Measurements from ENCODE around the gene HTT.

HTT gene

DNA sequence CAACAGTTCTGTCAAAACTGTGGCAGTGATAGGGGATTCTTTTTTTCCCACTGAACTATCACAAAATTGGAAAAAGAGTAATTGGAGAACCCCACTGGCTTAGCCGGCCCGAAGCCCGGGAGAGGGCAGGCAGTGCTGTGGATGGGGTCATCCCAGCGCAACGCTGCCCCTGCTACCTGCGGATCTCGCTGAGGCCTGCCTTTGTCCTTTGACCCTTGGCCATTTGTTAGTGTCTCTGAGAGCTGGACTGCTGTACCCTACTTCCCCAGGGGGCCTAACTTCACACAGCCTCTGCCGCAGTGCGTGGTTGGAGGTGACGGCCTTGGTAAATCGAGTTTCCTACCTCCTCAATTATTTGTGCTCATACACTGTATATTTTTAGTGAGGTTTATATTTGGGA, 131.5 kb downstream of the HTT start:
- no peak for DNase-seq

DNA sequence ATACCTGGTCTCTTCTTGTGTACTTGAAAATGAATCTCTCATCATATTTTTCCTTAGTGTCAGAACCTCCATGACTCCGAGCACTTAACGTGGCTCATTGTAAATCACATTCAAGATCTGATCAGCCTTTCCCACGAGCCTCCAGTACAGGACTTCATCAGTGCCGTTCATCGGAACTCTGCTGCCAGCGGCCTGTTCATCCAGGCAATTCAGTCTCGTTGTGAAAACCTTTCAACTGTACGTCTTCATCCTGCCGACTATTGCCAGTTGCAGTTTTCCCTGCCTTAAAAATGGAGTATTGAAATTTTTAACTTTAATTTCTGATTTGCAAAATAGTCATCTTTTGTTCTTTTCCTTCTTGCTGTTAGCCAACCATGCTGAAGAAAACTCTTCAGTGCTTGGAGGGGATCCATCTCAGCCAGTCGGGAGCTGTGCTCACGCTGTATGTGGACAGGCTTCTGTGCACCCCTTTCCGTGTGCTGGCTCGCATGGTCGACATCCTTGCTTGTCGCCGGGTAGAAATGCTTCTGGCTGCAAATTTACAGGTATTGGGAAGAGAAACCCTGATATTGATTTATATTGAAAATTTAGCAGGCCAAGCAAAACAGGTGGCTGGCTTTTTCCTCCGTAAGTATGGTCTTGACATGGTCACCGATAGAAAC, 132.1 kb downstream of the HTT start:
- DNase-seq: no peak

DNA sequence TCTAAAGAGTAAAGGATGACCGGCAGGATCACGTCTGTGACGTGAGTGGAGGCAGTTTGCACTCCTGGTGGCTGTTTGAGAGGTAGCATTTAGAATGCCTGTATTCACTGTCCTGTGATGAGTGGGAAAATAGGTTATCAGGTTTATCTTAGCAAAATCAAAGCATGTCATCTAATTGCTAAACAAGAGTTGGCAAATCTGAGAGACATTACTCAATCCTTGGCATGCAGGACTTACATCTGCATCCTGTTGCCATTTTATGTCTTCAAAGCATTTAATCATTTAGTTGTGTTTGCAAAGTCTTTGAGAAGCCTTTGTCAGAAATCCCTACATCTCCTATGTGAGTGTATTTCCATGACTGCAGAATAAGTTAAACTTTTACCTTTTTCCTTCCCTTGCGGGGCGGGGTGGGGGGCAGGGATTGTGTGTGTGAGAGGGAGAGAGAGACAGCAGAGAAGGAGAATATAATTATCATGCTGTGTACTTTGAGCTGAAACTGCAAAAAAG, 133.1 kb downstream of the HTT start:
- DNase-seq: no peak

DNA sequence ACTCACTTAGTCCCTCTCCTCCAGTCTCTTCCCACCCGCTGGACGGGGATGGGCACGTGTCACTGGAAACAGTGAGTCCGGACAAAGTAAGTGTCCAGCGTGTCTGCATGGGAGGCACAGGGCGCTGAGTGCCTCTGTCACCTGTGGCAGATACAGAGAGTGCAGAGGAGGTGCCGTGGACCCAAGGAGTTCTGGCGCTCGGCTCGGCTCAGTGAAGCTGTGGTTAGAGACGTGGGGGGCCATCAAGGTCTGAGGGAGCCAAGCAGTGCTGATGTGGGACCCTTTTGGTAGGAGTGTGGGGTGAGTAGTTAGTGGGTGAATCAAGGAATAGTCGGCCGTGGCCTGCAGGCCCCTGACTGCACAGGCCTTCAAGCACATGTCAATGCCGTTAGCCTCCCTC, 134.3 kb downstream of the HTT start:
- DNase-seq: no peak

DNA sequence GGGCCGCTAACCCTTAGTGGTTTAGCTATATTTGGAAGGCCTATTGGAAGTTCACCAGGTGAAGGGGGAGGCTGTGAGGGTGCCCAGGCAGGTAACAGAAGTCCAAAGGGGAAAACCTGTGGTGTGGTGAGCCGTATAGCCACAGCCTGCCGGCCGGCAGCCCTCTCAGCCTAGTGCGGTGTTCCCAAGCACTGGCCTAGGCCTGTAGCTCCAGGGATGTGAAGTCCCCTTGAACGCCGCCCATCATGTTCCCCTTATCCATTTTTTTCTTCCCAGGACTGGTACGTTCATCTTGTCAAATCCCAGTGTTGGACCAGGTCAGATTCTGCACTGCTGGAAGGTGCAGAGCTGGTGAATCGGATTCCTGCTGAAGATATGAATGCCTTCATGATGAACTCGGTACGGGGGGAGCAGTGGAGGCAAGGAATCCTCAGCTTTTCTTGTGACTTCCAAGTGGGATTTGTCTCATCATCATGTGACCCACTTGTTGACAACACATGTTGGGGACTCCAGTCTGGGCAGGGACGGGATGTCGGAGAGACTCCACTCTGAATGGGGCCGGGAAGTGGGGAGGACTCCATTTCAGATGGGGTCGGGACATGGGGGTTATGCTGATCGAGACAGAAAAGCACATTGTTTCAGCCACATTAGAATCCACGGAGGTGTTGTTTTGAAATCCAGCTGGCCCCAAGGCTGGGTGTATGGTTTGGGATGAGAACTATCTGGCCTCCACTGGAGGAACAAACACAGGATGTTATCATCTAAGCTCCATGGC, 135.3 kb downstream of the HTT start:
- DNase-seq: no peak

DNA sequence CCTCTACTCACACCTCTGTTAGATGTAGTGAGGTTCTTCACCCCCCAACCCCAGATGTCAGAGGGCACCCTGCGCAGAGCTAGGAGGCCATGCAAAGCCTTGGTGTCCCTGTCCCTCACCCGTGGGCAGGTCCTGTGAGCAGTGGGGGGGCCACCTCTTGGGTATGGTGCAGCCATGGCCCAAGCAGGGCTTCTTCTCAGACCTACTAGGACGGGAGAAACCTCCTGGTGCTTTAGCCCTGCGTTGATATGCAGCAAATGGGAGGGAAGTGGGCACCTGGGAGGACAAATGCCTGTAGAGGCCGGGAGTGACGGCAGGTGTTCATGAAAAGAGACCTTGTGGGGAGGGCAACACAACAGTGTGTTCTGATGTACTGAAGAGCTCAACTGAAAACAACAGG, 136.0 kb downstream of the HTT start:
- no peak for DNase-seq

DNA sequence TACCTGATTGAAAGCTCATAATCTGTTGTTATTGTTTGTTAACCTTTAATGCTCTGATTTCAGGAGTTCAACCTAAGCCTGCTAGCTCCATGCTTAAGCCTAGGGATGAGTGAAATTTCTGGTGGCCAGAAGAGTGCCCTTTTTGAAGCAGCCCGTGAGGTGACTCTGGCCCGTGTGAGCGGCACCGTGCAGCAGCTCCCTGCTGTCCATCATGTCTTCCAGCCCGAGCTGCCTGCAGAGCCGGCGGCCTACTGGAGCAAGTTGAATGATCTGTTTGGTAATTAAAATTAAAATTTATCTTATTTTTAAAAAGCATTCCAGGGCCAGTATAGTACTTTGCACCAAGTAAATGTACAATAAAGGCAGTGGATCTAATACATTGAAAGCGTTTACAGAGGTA, 137.4 kb downstream of the HTT start:
- no peak for DNase-seq

DNA sequence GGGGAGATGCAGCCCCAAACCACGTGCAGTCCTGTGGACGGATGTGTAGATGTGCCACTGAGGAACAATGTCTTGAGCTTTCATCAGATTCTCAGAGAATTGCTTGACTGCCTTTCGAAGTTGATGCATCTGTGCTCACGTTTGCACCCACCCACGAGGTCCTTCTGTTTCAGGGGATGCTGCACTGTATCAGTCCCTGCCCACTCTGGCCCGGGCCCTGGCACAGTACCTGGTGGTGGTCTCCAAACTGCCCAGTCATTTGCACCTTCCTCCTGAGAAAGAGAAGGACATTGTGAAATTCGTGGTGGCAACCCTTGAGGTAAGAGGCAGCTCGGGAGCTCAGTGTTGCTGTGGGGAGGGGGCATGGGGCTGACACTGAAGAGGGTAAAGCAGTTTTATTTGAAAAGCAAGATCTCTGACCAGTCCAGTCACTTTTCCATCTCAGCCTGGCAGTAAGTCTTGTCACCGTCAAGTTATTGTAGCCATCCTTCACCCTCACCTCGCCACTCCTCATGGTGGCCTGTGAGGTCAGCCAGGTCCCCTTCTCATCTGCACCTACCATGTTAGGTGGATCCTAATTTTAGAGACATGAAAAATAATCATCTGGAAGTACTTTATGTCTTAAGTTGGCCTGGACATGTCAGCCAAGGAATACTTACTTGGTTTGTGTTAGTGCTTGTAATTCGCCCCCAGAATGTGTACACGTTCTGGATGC, 138.1 kb downstream of the HTT start:
- no peak for DNase-seq

DNA sequence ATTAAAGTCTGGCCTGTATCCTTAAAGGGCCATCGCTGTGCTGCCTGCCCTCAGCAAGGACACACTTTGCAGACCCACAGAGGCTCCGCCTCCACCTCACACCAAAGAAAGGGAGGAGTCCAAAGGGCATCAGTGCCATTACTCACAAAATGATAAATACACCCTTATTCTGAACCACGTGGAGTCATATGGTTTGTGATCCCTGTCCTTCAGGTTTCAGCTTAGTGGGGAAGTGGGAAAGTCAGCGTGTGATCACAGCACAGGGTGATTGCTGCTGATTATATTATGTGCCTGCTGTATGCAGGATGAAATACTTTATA, 138.6 kb downstream of the HTT start:
- no peak for DNase-seq

DNA sequence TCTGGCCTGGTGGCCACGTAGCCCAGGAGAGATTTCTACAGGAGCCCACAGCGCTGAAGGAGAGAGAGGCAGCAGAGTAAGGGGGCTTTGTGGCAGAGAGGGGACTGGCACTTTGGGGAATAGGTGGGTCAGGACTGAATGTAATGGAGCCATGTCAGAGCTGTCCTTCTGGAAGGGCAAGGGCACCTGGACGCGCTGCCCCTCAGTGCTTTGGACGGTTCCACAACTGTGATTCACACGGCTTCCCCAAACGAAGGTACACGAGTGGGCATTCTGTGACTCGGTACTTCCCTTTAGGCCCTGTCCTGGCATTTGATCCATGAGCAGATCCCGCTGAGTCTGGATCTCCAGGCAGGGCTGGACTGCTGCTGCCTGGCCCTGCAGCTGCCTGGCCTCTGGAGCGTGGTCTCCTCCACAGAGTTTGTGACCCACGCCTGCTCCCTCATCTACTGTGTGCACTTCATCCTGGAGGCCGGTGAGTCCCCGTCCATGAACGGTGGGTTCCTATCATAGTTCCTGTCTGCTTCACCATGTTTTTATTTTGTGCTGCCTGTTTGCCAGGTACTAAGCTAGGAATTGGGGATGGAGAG, 139.3 kb downstream of the HTT start:
- DNase-seq: no peak

DNA sequence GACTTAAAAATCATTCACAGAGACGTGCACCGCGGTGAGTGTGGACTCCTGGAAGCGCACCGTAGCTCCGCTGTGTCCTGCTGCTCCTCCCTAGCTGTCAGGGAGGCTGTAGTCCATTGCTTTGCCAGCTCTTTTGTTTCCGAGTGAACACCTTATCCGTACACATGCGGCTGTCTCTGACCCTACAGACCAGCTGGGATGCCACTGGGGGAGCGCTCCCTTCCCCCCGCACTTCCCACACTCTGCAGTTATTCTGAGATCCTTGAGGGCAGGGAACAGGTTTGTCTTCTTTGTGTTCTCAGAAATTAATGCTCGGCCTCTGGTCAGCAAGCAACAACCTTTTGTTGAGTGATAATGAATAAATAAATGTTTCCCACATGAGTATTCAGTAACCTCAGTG, 140.8 kb downstream of the HTT start:
- no peak for DNase-seq

DNA sequence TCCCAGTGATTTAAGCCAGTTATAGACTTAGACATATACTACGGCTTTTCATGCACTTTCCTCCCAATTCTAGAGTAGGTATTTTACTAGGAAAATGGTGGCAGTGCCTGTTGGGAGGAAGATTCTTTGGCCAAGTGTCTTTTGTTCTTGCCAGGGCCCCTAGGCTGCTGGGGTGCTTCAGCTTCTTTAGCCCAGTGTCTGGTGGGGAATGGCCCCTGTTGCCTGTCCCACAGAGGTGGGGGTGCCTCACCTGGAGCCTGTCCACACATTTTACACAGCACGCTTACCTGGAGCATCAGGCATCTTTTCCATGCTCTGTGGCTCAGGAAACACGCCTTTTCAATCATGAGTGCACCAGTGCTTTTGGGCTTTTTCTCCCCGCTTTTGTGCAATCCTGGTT, 141.3 kb downstream of the HTT start:
- no peak for DNase-seq

DNA sequence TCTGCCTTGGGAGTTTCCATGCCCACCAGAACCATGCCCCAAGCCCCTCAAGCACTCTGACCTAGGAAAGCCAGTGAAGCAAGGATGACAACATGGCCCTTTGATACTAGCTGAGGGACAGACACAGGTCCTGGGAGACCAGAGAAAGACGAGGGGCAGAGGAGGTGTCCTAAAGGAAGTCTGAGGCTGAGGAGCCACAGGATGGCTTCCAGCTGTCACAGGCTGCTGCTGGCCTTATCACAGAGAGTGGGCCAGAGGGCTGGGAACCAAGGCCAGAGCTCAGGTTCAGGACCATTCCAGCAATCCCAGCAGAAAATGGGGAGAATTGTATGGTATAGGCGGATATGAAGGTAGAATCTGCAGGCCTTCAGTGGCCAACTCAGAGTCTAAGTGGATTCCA, 142.8 kb downstream of the HTT start:
- DNase-seq: no peak

DNA sequence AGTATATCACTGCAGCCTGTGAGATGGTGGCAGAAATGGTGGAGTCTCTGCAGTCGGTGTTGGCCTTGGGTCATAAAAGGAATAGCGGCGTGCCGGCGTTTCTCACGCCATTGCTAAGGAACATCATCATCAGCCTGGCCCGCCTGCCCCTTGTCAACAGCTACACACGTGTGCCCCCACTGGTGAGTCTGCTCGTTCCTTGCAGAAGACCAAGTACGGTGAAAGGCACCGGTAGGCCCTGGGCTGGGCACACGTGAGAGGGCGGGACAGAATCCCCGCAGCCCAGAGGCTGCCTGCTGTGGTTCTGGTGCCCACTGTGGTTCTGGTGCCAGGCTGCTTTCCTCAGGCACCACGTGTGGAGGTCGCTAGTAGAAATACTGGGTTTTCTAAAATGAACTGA, 143.3 kb downstream of the HTT start:
- no peak for DNase-seq

DNA sequence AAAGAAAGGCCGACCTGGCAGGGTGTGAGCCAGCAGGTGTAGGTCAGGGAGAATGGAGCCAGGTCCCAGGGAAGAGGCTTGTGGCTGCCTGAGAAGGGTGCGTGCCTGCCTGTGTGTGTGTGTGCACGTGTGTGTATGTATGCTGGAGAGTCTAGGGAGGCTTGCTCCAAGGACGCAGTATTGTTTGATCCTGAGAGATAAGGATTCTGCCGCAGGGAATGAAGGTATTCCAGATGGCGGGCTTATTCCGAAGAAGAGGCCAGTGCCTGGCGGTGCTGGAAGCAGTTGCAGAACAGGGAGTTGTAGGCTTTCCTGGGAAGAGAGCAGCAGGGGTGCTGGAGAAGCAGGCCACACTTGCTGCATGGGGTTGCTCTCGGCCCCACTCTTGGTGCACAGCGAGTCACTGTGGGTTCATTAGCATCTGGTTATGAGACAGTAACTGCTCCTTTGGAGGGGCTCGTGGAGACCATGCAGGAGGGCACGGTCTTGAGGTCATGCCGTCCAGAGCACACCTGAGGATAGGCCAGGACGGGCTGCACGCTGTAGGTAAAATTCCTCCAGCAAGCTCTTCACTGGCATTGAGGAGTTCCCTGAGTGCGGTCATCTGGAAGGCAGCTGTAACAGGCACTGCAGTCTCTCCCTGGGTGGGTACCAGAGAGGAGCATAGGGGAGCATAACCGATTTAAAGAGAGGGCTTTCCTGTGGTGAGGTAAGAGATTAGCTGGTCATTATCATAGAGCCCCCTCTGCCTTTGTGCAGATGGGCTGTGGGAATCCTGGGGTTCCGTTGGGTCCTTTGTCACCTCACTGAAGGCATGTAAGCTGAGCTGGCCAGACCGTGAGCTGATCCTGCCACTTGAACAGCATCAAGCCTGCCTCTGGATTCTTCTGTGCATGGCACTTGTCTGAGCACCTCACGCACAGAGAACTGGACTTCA, 144.6 kb downstream of the HTT start:
- DNase-seq: no peak

DNA sequence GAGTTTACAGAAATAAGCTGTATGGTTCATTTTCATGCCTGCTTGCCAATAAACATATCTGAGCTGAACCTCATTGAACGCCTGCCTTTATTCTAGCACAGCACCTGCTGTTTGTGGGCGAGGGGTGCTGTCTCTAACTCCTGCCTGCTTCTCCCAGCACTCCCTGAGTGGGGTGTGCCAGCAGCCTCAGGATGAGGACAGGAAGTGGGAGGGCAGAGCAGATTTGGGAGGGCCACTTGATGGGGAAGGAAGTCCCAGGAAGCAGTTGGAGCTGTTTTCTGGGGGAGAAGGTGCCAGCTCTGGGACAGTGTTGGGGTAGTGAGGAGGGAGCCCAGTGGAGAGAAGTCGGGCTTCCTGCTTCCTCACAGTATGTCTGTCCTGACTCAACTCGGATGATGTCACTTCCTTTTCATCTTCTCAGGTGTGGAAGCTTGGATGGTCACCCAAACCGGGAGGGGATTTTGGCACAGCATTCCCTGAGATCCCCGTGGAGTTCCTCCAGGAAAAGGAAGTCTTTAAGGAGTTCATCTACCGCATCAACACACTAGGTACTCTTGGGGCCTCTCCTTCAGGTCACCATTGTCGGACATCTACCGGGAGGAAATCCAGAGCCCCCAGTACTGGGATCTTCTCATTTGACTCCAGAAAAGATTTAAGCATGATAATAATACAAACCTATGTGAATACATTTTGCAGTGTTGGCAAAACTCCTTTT, 145.4 kb downstream of the HTT start:
- no peak for DNase-seq

DNA sequence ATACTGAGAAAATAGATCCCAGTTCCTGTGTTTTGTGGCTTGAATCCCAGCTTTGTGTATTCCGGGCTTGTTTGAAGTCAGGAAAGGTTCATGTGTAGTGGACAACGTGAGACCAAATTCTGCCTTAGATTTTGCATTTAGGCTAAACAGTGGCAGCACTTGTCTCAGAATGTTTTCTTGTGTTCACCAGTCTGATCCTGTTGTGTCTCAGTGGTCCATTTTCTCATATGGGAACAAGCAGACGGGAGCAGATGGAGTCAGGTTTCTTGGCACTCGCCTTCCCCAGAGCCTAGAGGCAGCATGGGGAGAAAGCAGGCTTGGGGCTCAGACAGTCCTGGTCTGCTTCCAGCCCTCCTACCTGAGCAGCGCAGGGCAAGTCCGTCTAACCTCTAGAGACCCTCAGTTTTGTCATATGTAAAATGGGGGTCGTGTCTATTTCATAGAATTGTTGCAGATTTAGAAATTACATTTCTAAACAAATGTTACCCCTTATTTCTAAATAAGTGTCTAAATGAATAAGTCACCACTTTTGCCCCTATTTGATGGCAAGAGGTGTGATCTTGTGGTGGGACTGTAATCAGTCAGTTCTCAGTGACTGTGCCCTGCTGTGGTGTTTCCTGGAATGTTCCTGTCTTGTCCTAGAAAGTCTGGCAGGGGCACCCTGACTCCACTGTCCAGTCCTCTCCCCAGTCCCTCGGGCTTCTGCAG, 146.1 kb downstream of the HTT start:
- no peak for DNase-seq

DNA sequence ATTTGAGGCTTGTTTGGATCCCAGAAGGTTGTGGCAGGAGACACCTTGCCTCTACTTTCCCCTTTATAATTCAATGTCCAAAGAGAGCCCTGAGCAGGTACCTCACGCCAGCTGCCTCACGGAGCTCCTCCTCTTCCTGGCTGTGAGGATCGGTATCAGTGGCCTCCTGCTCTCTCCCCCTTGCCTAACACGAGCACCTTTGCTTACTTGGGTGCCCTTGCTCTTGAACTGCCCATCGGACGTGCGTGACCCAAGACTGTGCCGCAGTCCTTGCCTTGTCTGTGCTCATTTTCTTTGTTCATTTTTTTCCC, 146.7 kb downstream of the HTT start:
- no peak for DNase-seq

DNA sequence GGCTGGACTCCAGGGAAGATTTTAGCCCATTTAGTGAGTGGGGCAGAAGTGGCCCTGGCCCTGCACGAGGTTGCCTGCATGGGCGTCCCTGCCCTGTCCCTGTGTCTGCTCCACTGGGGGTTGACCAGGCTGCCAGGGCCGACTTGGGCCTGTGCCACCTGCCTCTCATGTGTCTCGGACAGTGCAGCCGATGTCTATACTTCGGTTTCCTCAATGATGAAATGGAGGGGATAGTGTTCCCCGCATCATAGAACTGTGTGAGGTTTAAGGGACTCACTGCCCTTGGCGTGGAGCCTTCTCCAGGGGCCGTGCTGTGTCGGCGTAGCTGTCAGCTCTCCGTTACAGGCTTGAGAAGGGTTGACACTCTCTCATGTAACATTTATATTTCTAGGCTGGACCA, 147.5 kb downstream of the HTT start:
- DNase-seq: no peak

DNA sequence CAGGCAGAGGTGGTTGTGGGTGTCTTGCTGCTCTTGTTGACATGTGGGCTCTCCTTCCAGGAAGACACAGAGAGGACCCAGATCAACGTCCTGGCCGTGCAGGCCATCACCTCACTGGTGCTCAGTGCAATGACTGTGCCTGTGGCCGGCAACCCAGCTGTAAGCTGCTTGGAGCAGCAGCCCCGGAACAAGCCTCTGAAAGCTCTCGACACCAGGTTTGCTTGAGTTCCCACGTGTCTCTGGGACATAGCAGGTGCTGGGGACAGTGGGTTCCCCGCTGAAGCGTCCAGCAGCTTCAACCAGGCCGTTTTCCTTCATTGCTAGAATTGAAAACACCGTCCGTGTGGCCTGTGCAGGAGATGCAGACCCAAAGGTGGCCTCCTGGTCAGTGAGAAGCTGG, 148.9 kb downstream of the HTT start:
- DNase-seq: no peak

DNA sequence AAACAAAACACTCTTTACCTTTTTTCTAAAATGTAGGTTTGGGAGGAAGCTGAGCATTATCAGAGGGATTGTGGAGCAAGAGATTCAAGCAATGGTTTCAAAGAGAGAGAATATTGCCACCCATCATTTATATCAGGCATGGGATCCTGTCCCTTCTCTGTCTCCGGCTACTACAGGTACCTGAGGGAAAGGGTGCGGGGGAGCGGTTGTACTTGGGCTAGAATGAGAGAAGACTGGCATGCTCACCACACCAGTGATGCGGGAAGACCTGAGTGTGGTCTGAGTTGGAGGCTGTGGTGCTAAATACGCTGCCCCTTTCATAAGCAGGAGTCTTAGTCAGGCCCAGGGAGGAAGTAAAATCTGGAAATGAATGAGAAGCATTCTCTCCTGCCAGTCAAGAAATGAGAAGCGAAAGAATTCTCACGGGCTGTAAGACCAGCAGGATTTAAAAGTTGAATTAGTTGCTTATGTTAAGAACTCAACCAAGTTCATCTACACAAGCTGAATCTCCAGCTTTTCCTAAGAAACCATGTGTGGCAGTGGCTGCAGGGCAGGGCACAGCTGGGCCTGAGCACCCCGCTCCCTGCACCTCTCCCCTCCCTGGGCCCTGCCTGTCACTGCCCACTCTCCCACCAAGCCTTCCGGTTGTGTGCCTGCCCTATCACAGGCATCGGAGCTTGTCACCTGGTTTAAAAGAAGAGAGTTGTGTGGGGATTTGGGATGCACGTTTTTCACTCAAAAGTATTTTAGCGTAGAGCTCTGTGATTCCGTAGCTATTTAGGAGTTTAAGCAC, 149.7 kb downstream of the HTT start:
- no peak for DNase-seq

Measured in left hindlimb (tissue), 1 donor.